GM13976 (cell line): ENCODE measurements around the gene RELN.

Source experiments
- DNase-seq: peaks from one replicate; pipeline ENCODE4 v3.0.0; 2012; ENCODE audit warnings: low spot score
- CTCF ChIP-seq: IDR thresholded peaks from 2 replicates; pipeline ENCODE4 v1.5.1; 2012; ENCODE audit warnings: borderline replicate concordance, mild to moderate bottlenecking; ENCODE audit not compliant: insufficient read depth; ENCODE audit errors: extremely low read depth, missing control alignments, control extremely low read depth
- in situ Hi-C: fragments of 300-500 bp; cut with MboI; formaldehyde crosslinking; loops from one replicate; pipeline ENCODE4 v1.12.0; 2022; ENCODE audit warnings: low sequenced_read_pairs, mixed read lengths, inconsistent platforms; ENCODE audit not compliant: unreplicated experiment

The RELN gene

GRCh38 chr7:103685646-103686045 lies 303.8 kb downstream of the RELN start:
- TF ChIP-seq CTCF: no peak
- in situ Hi-C loops: no loop called here

GRCh38 chr7:103683348-103683747 lies 306.1 kb downstream of the RELN start:
- DNase-seq: no peak
- no peak for TF ChIP-seq CTCF

More at GRCh38 chr7:103685646-103686045, 303.8 kb downstream of the RELN start:
- DNase-seq: no peak

GRCh38 chr7:103680161-103681144 lies 309.0 kb downstream of the RELN start:
- in situ Hi-C loops: no loop called here
- no peak for TF ChIP-seq CTCF
- no peak for DNase-seq

More at GRCh38 chr7:103683348-103683747, 306.1 kb downstream of the RELN start:
- in situ Hi-C loops: no loop called here

GRCh38 chr7:103679151-103680132 lies 310.0 kb downstream of the RELN start:
- no peak for TF ChIP-seq CTCF
- in situ Hi-C loops: no loop called here
- no peak for DNase-seq

GRCh38 chr7:103668279-103668941 lies 321.0 kb downstream of the RELN start:
- no peak for TF ChIP-seq CTCF
- DNase-seq: no peak
- in situ Hi-C loops: no loop called here

- no peak for DNase-seq
- TF ChIP-seq CTCF: no peak
- in situ Hi-C loops: no loop called here
Observed at GRCh38 chr7:103666326-103666725, 323.1 kb downstream of the RELN start.
